OCI-LY3 (cell line): Measurements from ENCODE around the gene SESTD1.

Experiments used
- H2AFZ ChIP-seq: fragments of 200-600, 300-600 bp; shearing (Covaris generic); 2 replicates; pipeline ENCODE4 v1.6.0; 2014; ENCODE audit warnings: antibody characterized with exemption, low read depth, low read length
- H3K27ac ChIP-seq: fragments of 200-600, 300-600 bp; sonication (generic); 2 replicates; pipeline ENCODE4 v1.5.1; 2014; ENCODE audit warnings: mild to moderate bottlenecking, low read length, moderate library complexity, mixed read lengths
- H3K27me3 ChIP-seq: fragments of 200-600, 300-600 bp; sonication (generic); 2 replicates; pipeline ENCODE4 v1.6.1; 2014; ENCODE audit warnings: low read depth, low read length, mixed read lengths
- H3K36me3 ChIP-seq: fragments of 200-600, 300-600 bp; sonication (generic); replicated peaks from 2 replicates; pipeline ENCODE3; 2014; ENCODE audit warnings: low read depth, low read length, mixed read lengths
- H3K4me1 ChIP-seq: fragments of 300-600, 200-600 bp; sonication (generic); 2 replicates; pipeline ENCODE4 v1.6.1; 2014; ENCODE audit warnings: low read length, mixed read lengths
- H3K4me2 ChIP-seq: fragments of 200-600, 300-600 bp; sonication (generic); 2 replicates; pipeline ENCODE4 v1.6.1; 2014; ENCODE audit warnings: low read length, mixed read lengths
- H3K4me3 ChIP-seq: fragments of 300-600, 200-600 bp; sonication (generic); 2 replicates; pipeline ENCODE4 v1.5.1; 2014; ENCODE audit warnings: antibody characterized with exemption, mild to moderate bottlenecking, low read length, moderate library complexity
- H3K79me2 ChIP-seq: fragments of 300-600, 200-600 bp; shearing (Covaris generic); 2 replicates; pipeline ENCODE4 v1.6.1; 2014; ENCODE audit warnings: mild to moderate bottlenecking, low read length, mixed read lengths
- H3K9ac ChIP-seq: fragments of 300-600, 200-600 bp; shearing (Covaris generic); 2 replicates; pipeline ENCODE4 v1.6.0; 2014; ENCODE audit warnings: mild to moderate bottlenecking, low read length, moderate library complexity
- H3K9me3 ChIP-seq: fragments of 200-600, 300-600 bp; shearing (Covaris generic); 2 replicates; pipeline ENCODE4 v1.6.1; 2014; ENCODE audit warnings: low read length, mixed read lengths; ENCODE audit not compliant: insufficient read depth
- H4K20me1 ChIP-seq: fragments of 200-600, 300-600 bp; sonication (generic); 2 replicates; pipeline ENCODE4 v1.6.1; 2016; ENCODE audit warnings: low read length, mixed read lengths; ENCODE audit not compliant: insufficient read depth
- EZH2phosphoT487 ChIP-seq: fragments of 200-600 bp; shearing (Covaris generic); IDR thresholded peaks from 2 replicates; pipeline ENCODE4 v1.6.1; 2018; ENCODE audit warnings: antibody characterized with exemption, mixed run types, low read depth
- TF ChIP-seq, protein P1 (sequence below): fragments of 200-600, 300-600 bp; sonication (generic); IDR thresholded peaks from 2 replicates; pipeline ENCODE4 v1.5.1; 2014; ENCODE audit warnings: antibody characterized with exemption, low read length, low read depth

Gene SESTD1

DNA sequence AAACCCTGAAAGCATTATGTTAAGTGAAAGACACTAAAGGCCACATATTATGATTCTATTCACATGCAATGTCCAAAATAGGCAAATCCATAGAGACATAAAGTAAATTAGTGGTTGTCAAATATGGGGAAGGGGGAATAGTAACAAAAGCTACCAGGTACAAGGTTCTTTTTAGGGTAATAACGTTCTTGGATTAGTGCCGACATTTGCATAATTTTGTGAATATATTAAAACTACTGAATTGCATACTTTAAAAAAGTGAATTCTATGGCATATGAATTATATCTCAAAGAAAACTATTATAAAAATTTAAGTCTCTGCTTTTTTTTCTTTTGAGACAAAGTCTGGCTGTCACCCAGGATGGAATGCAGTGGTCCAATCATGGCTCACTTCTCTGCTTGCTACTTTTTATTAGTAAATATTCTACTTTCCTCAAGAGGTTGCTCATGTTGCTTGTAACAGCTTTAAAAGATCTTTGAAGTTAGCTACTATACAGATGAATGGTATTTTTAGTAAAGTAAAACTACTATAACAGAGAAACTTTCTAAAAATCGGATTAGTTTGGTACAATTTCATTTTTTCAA is 2.5 kb downstream of the SESTD1 start:
- no peak overlapping the region for H3K27ac ChIP-seq
- H2AFZ ChIP-seq = no peak overlapping the region
- no peak overlapping the region for H3K4me3 ChIP-seq
- no peak overlapping the region for H3K9ac ChIP-seq
- TF ChIP-seq, protein P1, sequence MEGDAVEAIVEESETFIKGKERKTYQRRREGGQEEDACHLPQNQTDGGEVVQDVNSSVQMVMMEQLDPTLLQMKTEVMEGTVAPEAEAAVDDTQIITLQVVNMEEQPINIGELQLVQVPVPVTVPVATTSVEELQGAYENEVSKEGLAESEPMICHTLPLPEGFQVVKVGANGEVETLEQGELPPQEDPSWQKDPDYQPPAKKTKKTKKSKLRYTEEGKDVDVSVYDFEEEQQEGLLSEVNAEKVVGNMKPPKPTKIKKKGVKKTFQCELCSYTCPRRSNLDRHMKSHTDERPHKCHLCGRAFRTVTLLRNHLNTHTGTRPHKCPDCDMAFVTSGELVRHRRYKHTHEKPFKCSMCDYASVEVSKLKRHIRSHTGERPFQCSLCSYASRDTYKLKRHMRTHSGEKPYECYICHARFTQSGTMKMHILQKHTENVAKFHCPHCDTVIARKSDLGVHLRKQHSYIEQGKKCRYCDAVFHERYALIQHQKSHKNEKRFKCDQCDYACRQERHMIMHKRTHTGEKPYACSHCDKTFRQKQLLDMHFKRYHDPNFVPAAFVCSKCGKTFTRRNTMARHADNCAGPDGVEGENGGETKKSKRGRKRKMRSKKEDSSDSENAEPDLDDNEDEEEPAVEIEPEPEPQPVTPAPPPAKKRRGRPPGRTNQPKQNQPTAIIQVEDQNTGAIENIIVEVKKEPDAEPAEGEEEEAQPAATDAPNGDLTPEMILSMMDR = no peak
- TF ChIP-seq EZH2phosphoT487 = no peak
- H4K20me1 ChIP-seq = no peaks in the 10 kb centered on the region
- no peaks in the 10 kb centered on the region for H3K36me3 ChIP-seq
- H3K79me2 ChIP-seq = peaks cover 18% of the 10 kb centered on the region
- H3K4me2 ChIP-seq = no peak overlapping the region
- H3K27me3 ChIP-seq = peaks cover 14% of the 10 kb centered on the region
- peaks cover 12% of the 10 kb centered on the region for H3K4me1 ChIP-seq
- H3K9me3 ChIP-seq = no peaks in the 10 kb centered on the region

DNA sequence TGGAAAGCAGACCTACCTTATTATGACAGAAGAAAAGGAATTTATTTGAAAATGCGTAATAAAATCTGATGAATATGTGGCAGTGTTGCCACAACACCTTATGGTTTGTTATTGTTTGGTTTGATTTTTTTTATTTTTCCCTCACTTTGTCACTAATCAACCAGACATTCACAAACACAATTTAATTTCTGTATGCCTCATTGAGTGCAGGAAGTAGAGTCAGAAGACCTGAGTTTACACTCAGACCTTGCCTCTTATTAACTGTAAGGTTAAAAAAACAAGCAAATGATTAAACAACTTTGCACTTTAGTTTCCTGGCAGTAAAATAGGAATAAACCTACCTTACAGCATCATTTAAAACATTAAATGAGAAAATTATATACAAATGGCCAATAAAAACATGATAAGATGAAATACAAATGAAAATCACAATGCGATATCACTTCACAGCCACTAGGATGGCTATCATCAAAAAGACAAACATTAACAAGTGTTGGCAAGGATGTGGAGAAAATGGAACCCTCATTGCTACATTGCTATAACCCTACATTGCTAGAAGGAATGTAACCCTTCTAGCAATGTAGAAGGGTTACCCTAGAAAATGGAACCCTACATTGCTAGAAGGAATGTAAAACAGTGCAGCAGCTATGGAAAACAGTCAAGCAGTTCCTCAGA is 3.3 kb downstream of the SESTD1 start:
- no peak overlapping the region for H3K27ac ChIP-seq
- no peaks in the 10 kb centered on the region for H3K9me3 ChIP-seq
- H3K4me1 ChIP-seq = peaks cover 12% of the 10 kb centered on the region
- peaks cover 18% of the 10 kb centered on the region for H3K79me2 ChIP-seq
- no peak overlapping the region for H3K4me3 ChIP-seq
- TF ChIP-seq, protein P1 = no peak
- no peak for TF ChIP-seq EZH2phosphoT487
- no peak overlapping the region for H3K9ac ChIP-seq
- peaks cover 14% of the 10 kb centered on the region for H3K27me3 ChIP-seq
- no peaks in the 10 kb centered on the region for H4K20me1 ChIP-seq
- no peak overlapping the region for H3K4me2 ChIP-seq
- no peak overlapping the region for H2AFZ ChIP-seq
- no peaks in the 10 kb centered on the region for H3K36me3 ChIP-seq

DNA sequence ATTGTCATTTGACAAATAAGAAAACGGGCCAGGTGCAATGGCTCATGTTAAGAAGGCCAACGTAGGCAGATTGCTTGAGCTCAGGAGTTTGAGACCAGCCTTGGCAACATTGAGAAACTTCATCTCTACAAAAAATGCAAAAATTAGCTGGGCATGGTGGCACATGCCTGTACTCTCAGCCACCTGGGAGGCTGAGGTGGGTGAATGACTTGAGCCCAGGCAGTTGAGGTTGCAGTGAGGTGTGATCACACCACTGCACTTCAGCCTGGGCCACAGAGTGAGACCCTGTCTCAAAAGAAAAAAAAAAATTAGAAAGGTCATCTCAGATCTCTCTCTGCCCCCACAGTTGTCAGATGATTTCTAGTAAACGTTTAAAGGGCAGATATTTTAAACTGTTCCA is 4.4 kb downstream of the SESTD1 start:
- H4K20me1 ChIP-seq = no peaks in the 10 kb centered on the region
- peaks cover 18% of the 10 kb centered on the region for H3K79me2 ChIP-seq
- no peak overlapping the region for H2AFZ ChIP-seq
- H3K4me3 ChIP-seq = no peak overlapping the region
- peaks cover 4% of the 10 kb centered on the region for H3K27me3 ChIP-seq
- H3K9me3 ChIP-seq = no peaks in the 10 kb centered on the region
- peaks cover 12% of the 10 kb centered on the region for H3K4me1 ChIP-seq
- no peak overlapping the region for H3K4me2 ChIP-seq
- H3K27ac ChIP-seq = no peak overlapping the region
- no peak overlapping the region for H3K9ac ChIP-seq
- no peak for TF ChIP-seq EZH2phosphoT487
- TF ChIP-seq, protein P1 = no peak
- H3K36me3 ChIP-seq = no peaks in the 10 kb centered on the region

DNA sequence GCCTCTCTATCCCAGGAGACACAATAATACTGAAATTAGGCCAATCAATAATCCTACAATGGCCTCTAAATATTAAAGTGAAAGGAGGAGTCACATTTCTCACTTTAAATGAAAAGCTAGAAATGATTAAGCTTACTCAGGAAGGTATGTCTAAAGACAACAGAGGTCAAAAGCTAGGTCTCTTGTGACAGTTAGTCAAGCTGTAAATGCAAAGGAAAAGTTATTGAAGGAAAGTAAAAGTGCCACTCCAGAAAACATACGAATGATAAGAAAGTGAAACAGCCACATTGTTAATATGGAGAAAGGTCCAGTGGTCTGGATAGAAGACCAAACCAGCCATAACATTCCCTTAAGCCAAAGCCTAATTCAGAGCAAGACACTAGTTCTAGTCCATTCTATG is 9.5 kb downstream of the SESTD1 start:
- Histone ChIP-seq H3K36me3 (peaks cover 4% of the 10 kb centered on the region), H3K9me3 (no peaks in the 10 kb centered on the region), H3K27me3 (no peaks in the 10 kb centered on the region), H4K20me1 (0 out of 2 replicates have a peak, but pooled peaks cover 5% of the 10 kb centered on the region), H3K4me2 (no peak overlapping the region), H3K9ac (no peak overlapping the region), H3K4me3 (no peak overlapping the region), H3K4me1 (peaks cover 15% of the 10 kb centered on the region), H3K27ac (no peak overlapping the region), H3K79me2 (peaks cover 5% of the 10 kb centered on the region; the same call in 1 of the 2 replicates), H2AFZ (no peak overlapping the region)
- TF ChIP-seq, protein P1 = no peak
- no peak for TF ChIP-seq EZH2phosphoT487
